SIG-M5 (cell line): Measurements from ENCODE around the gene NRN1.

Source experiments
- DNase-seq: peaks from one replicate; lab custom pipeline; 2025; lab: John Stamatoyannopoulos, UW

The NRN1 gene

GRCh38 chr6:6002005-6002847 lies 4.5 kb downstream of the NRN1 start:
- no peak for DNase-seq

GRCh38 chr6:6001443-6001842 lies 5.3 kb downstream of the NRN1 start:
- DNase-seq: no peak

- no peak for DNase-seq
Measured at GRCh38 chr6:5999688-6000608, 6.8 kb downstream of the NRN1 start.

- no peak for DNase-seq
Measured at GRCh38 chr6:5998711-5999687, 7.7 kb downstream of the NRN1 start.

GRCh38 chr6:5998236-5998635 lies 8.5 kb downstream of the NRN1 start:
- no peak for DNase-seq

- DNase-seq: no peak
Measured at GRCh38 chr6:5997420-5997987, 9.2 kb downstream of the NRN1 start.

GRCh38 chr6:5996714-5997419 lies 9.9 kb downstream of the NRN1 start:
- no peak for DNase-seq

- DNase-seq: no peak
Measured at GRCh38 chr6:5995949-5996713, 10.6 kb downstream of the NRN1 start.

GRCh38 chr6:5995658-5995948 lies 11.1 kb downstream of the NRN1 start:
- DNase-seq: no peak

GRCh38 chr6:5994999-5995657 lies 11.6 kb downstream of the NRN1 start:
- DNase-seq: no peak

GRCh38 chr6:5994234-5994998 lies 12.3 kb downstream of the NRN1 start:
- DNase-seq: no peak

- no peak for DNase-seq
Measured at GRCh38 chr6:5992551-5993225, 14.0 kb downstream of the NRN1 start.

GRCh38 chr6:5990786-5991185 lies 15.9 kb downstream of the NRN1 start:
- DNase-seq: no peak

GRCh38 chr6:5989141-5989723 lies 17.5 kb downstream of the NRN1 start:
- DNase-seq: no peak

- DNase-seq: no peak
Measured at GRCh38 chr6:5986861-5987260, 19.9 kb downstream of the NRN1 start.

GRCh38 chr6:5984150-5985089 lies 22.3 kb downstream of the NRN1 start:
- no peak for DNase-seq
